ENCODE results near the gene KCNMB4.

DNA sequence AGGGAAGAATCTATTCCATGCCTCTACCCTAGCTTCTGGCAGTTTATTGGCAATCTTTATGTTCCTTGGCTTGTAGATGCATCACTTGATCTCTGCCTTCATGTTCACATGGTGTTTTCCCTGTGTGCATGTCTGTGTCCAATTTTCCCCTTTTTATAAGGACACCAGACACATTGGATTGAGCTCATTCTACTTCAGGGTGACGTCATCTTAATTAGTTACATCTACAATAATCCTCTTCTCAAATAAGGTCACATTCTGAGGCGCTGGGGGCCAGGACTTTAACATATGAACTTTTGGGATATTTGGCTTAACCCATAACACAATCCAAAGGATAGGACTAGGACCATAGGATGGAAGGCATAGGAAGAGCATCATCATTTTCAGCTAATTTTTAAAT lies 101.4 kb downstream of the KCNMB4 start:
- TF ChIP-seq CTCF (IDR thresholded peaks at IDR 0.05): no peak
- no peak for TF ChIP-seq POLR2A (IDR thresholded peaks at IDR 0.05)

Data from ovary (tissue), 3 donors.